Glomerular visceral epithelial cell (primary cell): ENCODE measurements around the gene ACRV1.
"Not testable (repeated sequence)": the region's sequence is repeated elsewhere in the genome, so short reads cannot be mapped to it uniquely, and the experiment has no call there.

Experiments
- DNase-seq: peaks from one replicate; pipeline ENCODE4 v3.0.0-alpha.2; 2016; ENCODE audit errors: extremely low spot score

Gene ACRV1, protein sequence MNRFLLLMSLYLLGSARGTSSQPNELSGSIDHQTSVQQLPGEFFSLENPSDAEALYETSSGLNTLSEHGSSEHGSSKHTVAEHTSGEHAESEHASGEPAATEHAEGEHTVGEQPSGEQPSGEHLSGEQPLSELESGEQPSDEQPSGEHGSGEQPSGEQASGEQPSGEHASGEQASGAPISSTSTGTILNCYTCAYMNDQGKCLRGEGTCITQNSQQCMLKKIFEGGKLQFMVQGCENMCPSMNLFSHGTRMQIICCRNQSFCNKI

DNA sequence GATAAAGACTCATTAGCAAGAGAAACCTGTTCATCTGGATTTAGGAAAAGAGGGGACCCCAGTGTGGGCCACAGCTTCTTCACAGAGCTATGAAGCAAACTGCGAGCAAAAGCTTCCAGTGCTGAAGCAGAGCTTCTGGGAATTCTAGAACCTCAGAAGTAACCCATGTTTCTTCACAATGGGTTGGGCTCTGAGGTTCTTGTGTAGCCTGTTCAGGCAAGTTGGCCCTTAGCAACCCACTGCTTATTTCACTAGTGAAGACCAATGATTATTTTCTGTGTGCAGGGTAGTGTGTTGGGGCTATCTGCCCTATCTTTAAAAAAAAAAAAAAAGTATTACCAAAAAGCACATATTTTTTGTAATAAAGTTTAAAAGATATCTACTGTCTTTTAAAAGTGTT lies at the start of gene ACRV1:
ACRV1 (minus strand) TSS at position 101 of the 400 bp plus-strand sequence; CDS start at position 34, 67 bp downstream.
- no peak for DNase-seq

DNA sequence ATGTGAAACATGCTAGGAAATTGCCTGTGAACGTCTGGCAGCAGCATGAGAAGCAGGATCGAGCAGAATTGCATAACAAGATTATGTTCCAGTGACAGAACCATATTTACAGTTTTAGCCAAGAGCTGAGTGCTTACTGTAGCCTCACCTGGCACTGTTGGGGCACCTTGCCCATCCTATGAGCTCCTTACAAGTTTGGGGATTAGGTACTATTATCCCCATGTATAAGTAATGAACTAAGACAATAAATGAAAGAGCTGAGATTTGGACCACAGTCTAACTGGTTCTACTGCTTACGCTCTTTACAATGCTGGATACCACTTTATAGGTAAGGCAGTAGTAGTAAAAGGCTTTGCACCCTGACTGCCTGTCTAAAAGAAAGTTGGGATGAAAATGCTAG lies 48.3 kb upstream of the ACRV1 start:
- no peak for DNase-seq

DNA sequence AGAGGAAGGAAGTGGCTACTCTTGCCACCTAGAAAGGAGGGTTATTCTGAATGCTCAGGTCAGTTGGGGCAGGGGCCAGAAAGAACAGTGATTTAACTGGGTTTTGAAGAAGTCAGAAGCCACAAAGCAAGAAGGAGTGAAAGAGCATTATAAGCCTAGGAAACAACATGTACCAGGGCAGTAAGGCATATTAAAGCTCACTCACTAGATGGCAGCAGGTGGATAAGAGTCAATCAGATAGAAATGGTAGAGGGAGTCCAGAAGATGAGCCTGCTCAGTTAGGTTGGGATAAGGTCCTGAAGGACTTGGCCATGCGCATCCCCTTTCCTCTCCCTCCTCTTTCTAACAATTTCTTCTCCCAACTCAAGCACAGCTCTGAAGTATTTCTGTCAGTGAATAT lies 43.5 kb upstream of the ACRV1 start:
- no peak for DNase-seq

DNA sequence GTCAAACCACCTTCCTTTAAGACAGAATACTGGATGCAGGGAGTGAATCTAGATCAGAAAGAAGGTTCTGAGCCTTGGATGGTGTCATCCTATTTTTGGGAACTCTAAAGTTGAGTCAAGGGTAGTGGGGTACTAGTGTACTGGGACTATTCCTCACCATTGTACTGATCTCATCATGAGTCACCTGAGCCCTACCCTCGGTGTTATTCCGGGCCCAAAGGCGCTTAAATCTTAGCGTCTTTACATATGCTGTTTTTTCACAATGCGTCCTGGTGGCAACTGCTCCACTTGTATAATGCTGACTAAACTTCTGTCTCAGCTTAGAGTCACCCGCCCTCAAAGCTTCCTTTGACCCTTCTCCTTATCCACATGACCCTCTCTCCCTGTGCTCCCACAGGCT lies 40.1 kb upstream of the ACRV1 start:
- no peak for DNase-seq

DNA sequence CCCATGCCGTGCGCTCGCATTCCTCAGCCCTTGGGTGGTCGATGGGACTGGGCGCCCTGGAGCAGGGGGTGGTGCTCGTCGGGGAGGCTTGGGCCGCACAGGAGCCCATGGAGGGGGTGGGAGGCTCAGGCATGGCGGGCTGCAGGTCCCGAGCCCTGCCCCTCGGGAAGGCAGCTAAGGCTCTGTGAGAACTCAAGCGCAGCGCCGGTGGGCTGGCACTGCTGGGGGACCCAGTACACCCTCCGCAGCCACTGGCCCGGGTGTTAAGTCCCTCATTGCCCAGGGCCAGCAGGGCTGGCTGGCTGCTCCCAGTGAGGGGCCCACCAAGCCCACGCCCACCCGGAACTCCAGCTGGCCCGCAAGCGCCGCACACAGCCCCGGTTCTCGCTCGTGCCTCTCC lies 24.0 kb upstream of the ACRV1 start:
- not testable (repeated sequence) for DNase-seq

DNA sequence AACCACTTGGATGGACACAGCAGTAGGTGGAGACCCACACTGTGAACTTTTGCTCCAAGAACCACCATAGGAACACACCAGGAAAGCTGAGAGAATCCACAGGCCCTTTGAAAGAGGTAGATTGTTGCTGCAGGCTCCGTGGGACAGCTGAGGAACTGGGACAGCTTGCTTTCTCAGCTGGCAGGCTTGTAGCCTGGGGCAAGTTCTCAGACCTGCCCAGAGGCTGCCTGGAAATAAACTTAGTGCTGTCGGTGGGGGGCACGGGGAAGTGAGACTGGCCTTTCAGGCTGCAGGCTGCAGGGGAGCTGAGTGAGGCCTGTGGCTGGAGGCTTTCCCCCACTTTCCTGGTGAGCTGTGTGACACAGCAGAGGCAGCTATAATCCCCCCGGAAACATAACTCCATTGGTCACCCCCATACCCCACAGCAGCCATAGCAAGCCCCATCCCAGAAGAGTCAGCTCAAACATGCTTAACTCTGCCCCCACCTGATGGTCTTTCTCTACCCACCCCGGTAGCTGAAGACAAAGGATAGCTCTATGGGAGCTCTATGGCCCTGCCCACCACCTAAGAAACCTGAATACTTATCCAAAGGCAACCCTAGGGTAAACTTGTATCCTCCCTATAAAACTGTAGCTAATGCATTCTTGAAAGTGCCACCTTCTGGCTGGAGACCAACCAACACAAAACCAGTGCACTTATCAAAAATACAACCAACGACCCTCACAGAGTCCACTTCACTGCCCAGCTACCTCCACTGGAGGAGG lies 21.4 kb upstream of the ACRV1 start:
- DNase-seq = no peak

DNA sequence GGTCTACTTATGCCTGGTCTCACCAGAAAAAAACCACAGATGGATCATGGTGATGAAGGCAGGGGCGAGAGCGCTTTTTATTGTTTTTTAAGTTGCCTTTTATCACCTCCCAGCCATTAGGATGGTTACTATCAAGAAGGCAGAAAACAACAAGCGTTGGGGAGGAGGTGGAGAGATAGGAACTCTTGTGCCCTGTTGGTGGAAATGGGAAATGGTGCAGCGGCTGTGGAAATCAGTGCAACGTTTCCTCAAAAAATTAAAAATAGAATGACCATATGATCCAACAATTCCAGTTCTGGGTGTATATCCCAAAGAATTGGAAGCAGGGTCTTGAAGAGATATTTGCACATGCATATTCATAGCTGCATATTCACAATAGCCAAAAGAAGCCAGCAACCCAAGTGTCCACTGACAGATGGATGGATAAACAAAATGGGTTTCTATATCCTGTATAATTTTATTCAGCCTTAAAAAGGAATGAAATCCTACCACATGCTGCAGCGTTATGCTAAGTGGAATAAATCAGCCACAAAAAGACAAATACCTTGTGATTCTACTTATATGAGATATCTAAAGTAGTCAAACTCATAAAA lies 20.5 kb upstream of the ACRV1 start:
- DNase-seq = no peak

DNA sequence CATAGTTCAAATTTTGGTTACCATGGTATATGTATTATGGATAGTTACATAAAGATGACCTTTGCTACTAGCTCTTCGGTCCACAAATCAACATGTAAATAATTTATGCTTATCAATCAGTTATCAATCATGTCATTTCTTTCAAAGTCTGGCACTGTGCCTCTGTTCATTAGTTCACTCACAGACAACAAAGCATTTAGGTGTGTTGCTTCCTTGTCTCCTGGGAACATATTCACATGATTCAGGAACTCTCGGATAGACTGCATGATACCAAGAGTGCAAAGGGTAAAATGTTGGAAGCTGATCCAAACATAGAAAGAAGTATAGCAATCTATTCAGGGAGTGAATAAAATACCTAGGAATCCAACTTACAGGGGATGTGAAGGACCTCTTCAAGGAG lies 14.3 kb upstream of the ACRV1 start:
- no peak for DNase-seq

DNA sequence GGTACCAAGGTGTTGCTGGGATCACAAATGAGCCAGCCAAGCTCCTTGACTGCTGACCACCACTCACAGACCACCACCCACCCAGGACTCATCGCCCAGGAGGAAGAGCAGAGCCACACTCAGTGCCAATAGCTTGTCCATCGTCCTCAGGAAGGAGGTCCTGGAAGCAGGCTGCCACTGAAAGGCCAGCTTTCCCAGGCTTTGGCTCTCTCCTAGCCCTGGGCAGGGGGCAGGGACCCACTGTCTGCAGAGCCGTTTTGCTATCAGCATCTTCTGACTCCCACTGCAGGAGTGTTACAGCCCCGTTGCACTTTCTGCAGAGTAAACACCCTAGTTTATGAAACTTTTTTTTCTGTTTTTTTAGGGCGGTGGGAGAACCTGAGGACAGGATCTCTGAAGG lies 12.2 kb upstream of the ACRV1 start:
- DNase-seq = no peak

DNA sequence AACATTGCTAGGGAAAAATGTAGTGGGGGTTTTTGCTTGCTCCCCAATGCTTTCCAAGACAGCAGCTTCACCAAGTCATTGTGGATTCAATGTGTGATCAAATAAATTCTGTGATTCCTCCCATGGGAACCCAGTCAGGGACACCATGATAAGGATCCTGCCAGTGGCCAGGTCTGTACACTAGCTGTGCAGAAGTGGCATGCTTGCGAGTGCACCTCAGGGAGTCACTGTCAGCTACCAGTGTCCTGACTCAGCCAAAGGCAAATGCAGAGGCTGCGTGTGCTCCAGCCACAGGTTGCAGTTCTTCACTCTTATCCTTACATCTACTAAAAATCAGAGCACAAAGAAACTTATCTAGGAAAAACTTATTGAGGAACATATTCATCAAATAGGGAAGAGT lies 9.4 kb upstream of the ACRV1 start:
- no peak for DNase-seq

DNA sequence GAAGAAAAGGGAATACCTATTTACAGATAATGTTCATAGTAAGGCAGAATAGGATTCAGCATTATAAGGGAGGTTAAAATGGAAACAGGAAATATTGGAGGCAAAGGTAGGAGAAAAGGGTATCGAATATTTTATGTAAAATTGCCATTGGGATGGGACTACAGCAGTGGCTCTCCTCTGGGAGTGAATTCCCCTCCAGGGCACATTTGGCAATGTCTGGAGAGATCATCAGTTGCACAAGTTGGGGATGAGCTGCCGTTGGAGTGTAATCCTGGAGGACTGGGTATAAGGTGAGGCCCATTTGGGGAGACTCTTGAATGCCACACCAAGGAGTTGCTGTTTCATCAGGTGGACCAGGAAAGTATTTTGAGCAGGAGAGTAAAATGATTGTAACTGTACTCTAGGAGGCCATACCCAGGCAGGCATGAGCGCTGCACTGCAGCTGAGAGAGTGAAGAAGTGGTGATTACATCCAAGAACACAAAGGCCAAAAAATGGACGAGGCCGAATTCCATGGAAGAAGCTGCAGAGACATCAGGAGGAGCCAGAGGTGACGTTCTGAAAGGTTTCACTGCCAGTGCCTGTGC lies 8.7 kb upstream of the ACRV1 start:
- DNase-seq = no peak

DNA sequence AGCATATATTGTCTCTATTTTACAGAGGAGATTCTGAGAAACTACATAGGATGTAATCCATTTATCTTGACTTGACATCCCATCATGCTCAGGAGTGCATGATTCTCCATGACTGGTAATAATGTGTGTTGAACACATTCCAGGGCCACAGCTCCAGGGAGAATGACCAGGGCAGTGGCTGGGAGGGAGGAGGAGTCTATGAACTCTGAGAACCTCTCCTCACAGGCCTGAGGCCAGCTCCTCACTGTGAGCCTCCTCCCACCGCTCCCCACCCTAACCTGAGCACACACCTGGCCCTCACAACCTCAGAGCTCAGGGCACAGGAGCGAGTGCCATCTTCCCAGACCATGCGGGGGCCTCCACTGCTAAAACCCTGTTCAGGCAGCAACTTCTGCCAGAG lies 8.0 kb upstream of the ACRV1 start:
- DNase-seq = no peak

DNA sequence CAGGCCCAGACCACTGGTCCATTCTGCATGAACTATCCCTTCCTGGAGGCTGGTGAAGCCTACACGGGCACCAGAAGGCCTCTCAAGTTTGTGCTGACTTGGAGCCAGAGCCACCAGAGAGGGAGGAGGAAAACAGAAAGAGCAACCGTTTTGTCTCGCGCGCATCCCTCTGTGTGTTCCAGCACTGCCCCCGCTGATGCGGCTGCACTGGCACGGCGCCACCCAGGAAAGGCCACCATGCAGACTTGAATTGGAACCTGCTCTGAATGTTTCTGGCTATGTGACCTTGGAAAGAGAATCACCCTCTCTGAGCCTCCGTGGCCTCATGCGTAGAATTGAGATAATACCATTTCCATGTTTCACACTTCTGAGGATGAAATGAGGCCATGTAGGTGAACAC lies 7.4 kb upstream of the ACRV1 start:
- no peak for DNase-seq

DNA sequence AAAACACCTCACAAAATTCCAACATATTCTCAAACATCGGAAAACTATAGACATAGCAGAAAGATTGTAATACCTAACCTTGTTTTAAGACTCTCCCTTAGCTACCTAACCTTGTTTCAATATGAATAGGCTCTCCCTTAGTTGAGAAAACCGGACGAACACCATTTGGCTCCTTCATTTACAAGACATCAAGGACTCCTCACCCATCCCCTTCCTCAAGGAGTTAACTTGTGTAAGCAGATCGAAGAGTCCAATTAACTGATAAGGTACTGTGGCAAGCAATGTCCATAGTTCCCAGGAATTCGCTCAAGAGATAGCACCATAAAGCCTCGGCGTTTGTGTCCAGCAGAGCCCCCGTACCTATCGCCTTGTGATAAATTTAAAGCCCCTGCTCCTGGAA lies 4.6 kb upstream of the ACRV1 start:
- DNase-seq = no peak

DNA sequence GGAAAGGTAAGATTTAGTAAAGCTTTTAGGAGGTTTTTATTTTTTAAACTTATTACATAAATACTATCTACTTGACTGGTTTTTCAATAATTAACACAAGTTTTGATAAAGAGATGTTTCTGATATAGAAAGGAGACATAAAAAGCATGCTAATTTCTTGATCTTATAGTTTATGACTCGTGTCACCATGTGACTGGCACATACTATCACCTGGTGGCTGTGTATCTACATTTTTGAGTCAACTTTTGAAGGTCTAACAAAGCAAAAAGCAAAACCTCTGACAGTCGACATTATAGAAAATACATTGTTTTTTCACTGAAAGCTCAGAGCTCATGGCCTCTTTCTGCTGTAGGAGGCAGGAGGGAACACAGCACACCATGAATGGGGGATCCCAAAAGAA lies 810 bp downstream of the ACRV1 start:
- DNase-seq = no peak

DNA sequence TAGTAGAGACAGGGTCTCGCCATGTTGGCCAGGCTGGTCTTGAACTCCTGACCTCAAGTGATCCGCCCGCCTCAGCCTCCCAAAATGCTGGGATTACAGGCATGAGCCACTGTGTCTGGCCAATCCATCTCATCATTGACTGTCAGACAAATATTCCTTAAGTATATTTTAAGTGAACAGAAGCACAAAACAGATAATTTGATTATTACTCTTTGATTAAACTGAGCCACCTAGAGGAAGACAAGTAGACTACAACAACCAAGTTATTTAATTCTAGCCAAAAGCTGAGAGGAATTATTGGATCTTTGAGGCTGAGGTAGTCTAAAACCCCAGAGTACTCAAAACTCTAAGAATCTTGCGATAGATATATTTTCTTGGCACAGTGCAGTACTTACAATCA lies 1.2 kb downstream of the ACRV1 start:
- DNase-seq = no peak

DNA sequence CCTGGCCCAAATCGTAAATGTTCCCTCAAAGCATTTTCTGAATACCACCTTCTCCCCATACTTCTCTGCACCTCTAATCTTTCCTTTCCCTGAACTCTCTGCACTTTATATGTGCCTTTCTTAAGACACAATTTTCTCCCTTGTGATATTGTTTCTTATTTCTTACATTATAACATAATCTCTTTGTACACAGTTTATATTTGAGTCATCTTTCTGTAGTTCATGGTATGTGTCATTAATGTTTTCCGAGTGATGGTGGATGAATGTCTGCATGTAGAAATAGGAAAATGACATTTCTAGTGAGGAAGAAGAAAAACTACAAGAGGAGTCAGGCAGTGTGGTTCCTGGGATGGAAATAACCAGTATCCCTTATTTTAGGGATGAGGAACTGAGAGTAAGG lies 5.5 kb downstream of the ACRV1 start:
- DNase-seq = no peak

DNA sequence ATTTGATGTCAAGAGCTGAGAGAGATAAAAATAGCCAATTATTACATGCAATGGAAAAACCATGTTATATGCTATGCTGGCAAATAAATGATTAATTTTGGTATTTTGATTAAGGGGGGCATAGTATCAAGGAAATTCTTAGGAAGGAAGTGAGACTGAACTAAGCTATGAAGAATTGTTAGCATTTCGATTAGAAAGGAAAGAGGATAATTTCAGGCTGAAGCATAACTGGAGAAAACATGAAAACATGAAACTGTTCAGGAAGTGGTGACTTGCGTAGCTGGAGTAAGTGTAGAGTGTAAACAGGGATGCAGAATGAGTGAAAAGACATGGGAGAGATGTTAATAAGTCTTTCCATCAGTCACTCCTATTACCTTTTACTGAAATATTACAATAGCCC lies 6.4 kb downstream of the ACRV1 start:
- no peak for DNase-seq

DNA sequence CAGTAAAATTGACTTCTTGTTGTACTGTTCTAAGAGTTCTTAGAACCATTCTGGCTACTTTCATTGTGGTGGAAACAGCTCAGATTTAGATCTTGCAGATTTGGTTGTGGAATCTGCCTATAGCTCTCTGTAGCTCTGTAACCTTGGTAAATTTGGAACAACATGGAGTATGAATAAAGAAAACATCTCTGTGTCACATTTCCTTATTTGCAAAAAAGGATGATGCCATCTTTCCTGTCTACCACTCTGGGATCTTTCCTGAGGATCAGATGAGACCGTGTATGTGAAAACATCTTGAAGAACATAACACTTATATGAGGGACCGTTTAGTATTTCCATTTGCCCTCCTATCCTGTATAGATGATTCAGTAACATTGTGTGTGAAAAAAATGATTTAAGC lies 9.1 kb downstream of the ACRV1 start:
- DNase-seq = no peak

DNA sequence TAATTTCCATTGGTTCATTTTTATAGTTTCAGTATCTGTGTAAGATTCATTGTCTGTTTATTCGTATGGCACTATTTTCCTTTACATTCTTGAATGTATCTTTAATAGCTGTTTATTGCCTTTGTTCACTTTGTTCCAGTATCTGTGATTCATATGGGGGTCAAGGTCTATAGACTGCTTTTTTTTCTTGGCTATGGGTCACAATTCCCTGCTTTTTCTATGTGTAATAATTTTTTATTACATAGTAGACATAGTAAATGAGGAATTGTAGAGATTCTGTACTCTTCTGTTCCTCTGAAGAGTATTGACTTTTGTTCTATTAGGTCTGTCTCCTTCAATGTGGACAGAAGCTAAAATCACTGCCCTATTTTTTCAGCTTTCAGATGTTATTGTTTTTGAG lies 10.5 kb downstream of the ACRV1 start:
- DNase-seq = no peak

DNA sequence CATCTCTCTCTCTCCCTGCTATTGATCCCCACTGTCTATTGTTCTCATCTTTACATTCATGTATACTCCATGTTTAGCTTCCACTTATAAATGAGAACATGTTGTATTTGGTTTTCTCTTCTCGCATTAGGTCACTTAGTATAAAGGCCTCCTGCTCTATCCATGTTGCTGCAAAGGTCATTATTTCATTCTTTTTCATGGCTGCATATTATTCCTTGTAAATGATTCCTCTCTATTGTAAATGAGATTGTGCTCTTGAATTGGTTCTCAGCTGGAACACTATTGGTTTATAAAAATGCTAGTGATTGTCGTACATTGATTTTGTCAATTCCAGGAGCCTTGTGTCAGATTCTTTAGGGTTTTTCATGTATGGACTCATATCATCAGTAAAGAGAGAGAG lies 13.5 kb downstream of the ACRV1 start:
- no peak for DNase-seq

DNA sequence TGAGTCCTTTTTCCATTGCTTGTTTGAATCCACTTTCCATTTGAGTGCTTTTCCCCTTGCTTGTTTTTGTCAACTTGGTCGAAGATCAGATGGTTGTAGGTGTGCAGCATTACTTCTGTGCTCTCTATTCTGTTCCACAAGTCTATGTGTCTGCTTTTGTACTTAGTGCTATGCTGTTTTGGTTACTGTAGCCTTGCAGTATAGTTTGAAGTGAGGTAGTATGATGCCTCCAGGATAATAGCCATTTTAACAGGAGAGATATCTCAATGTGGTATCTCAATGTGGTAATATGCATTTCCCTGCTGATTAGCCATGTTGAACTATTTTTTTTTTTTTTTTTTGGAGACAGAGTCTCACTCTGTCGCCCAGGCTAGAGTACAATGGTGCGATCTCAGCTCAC lies 16.7 kb downstream of the ACRV1 start:
- no peak for DNase-seq

DNA sequence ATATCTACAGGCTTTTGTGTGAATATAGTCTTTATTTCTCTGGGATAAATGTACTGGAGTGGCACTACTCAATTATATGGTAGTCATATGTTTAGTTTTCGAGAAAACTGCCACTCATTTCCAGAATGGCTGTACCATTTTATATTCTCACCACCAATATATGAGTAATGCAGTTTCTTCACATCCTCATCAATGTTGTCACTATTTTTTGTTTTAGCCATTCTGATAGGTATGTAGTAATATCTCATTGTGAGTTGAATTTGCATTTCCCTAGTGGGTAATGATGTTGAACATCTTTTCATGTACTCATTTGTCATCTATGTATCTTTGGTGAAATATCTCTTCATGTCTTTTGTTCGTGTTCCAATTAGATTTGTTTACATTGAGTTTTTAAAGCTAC lies 18.0 kb downstream of the ACRV1 start:
- no peak for DNase-seq
